ENCODE results near the gene PLEKHG5.
"Not testable (repeated sequence)": the region's sequence is repeated elsewhere in the genome, so short reads cannot be mapped to it uniquely, and the experiment has no call there.

PLEKHG5 gene

GRCh38 chr1:6437012-6437700 is 54.3 kb downstream of the PLEKHG5 start:
- not testable (repeated sequence) for H3K9me3 Mint-ChIP-seq; H3K27ac Mint-ChIP-seq; H3K4me3 Mint-ChIP-seq; DNase-seq (ENCODE audit: low spot score in 2 of 2); H3K36me3 Mint-ChIP-seq; ATAC-seq (ENCODE audit: low read depth)
- H3K27me3 Mint-ChIP-seq: peaks cover 32% of the 10 kb centered on the region
- peaks cover 12% of the 10 kb centered on the region for H3K4me1 Mint-ChIP-seq

DNA sequence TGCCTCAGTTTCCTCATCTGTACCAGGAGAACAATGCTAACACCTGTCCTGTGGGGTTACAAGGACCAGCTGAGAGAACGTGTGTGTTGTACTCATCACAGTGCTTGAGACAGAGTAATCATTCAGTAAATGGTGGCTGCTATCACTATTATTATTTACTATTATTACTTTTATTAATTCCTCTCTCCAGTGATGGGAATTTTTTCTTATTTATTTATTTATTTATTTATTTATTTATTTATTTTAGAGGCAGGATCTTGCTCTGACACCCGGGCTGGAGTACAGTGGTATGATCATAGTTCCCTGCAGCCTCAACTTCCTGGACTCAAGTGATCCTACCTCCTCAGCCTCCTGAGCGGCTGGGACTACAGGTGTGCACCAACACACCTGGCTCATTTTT is 55.2 kb downstream of the PLEKHG5 start:
- not testable (repeated sequence) for H3K27ac Mint-ChIP-seq, H3K36me3 Mint-ChIP-seq

DNA sequence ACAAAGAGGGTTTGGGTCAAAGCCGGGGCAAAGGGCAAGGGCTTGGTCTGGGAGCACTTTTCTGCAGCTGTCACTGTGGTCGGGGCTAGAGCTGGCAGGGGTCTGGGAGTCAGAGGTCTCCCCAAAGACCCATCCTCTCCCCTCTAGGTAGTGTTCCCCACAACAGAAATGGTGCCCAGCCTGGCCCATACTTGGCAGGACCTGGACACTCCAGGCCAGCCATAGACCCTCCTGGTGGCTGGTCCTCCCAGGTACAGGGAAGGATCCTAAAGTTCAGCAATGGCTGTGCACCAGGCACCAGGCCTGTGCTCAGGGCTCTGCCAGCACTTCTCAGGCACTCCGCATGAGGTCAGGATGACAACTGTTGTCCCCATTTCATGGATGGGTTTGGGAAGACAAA is 55.9 kb downstream of the PLEKHG5 start:
- Mint-ChIP-seq H3K27ac (no peak overlapping the region), H3K36me3 (peaks cover 3% of the 10 kb centered on the region), H3K4me3 (no peak overlapping the region), H3K9me3 (no peaks in the 10 kb centered on the region), H3K4me1 (peaks cover 11% of the 10 kb centered on the region), H3K27me3 (peaks cover 26% of the 10 kb centered on the region)
- no peak for ATAC-seq (ENCODE audit: low read depth)
- DNase-seq (ENCODE audit: low spot score in 2 of 2): no peak

More for the DNA sequence above, 55.2 kb downstream of the PLEKHG5 start:
- H3K4me3 Mint-ChIP-seq; H3K9me3 Mint-ChIP-seq; DNase-seq (ENCODE audit: low spot score in 2 of 2); ATAC-seq (ENCODE audit: low read depth): not testable (repeated sequence)
- Mint-ChIP-seq H3K27me3 (peaks cover 29% of the 10 kb centered on the region), H3K4me1 (peaks cover 12% of the 10 kb centered on the region)

DNA sequence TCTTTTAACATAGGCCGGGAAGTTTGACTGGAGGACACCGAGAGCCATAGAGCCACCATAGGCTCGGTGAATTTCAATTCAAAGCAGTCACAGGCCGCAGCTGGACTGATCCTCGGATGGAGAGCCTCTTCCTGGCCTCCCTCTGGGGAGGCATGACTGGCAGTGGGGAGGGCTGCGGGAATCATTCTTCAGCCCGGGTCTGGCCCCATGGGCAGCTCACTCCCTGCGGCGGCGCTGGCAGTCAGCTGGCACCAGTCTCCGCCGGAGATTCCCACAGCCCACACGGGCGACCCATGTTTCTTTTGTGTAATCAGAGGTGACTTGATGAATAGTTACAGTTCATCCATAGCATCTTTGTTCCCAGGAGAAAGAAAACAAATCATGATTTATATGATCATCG is 56.3 kb downstream of the PLEKHG5 start:
- ATAC-seq (ENCODE audit: low read depth) (no peak), DNase-seq (ENCODE audit: low spot score in 2 of 2) (no peak)
- Mint-ChIP-seq H3K9me3 (no peaks in the 10 kb centered on the region), H3K4me3 (no peak overlapping the region), H3K36me3 (peaks cover 3% of the 10 kb centered on the region), H3K27me3 (peaks cover 27% of the 10 kb centered on the region), H3K4me1 (peaks cover 11% of the 10 kb centered on the region), H3K27ac (no peak overlapping the region)

GRCh38 chr1:6434186-6434585 is 57.3 kb downstream of the PLEKHG5 start:
- DNase-seq (ENCODE audit: low spot score in 2 of 2): no peak
- Mint-ChIP-seq H3K27ac (no peak overlapping the region), H3K27me3 (peaks cover 23% of the 10 kb centered on the region), H3K9me3 (no peaks in the 10 kb centered on the region), H3K4me3 (no peak overlapping the region), H3K36me3 (no peaks in the 10 kb centered on the region), H3K4me1 (peaks cover 7% of the 10 kb centered on the region)
- ATAC-seq (ENCODE audit: low read depth): no peak

- not testable (repeated sequence) for H3K9me3 Mint-ChIP-seq; H3K4me3 Mint-ChIP-seq; ATAC-seq (ENCODE audit: low read depth); H3K27ac Mint-ChIP-seq; DNase-seq (ENCODE audit: low spot score in 2 of 2); H3K4me1 Mint-ChIP-seq; H3K36me3 Mint-ChIP-seq
- peaks cover 17% of the 10 kb centered on the region for H3K27me3 Mint-ChIP-seq
These were observed 59.6 kb downstream of the PLEKHG5 start for GRCh38 chr1:6431645-6432579.

- not testable (repeated sequence) for H3K36me3 Mint-ChIP-seq; ATAC-seq (ENCODE audit: low read depth); H3K4me3 Mint-ChIP-seq; H3K9me3 Mint-ChIP-seq; DNase-seq (ENCODE audit: low spot score in 2 of 2); H3K4me1 Mint-ChIP-seq; H3K27ac Mint-ChIP-seq
- H3K27me3 Mint-ChIP-seq: peaks cover 16% of the 10 kb centered on the region
These were observed 61.6 kb downstream of the PLEKHG5 start for GRCh38 chr1:6429660-6430411.

DNA sequence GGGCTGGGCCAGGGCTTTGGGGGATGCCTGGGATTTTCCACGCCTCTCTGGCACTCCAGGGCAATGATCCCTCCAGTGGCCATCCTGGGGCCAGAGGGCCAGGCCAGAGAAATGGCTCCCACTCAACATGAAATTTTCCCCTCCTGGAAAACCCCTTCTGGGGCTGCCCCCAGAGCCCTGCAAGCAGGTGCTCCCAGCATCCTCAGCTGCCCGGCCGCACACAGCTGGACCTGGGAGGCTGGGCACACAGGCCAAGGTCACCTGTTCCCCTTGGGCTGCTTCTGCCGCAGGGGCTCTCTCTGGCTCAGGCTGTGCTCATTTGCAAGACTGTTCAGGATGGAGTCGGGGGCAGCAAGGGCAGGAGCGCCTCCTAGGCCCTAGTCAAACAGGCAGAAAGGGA is 63.0 kb downstream of the PLEKHG5 start:
- ATAC-seq (ENCODE audit: low read depth): peak; percentile 46
- H3K27ac Mint-ChIP-seq; H3K4me3 Mint-ChIP-seq; H3K4me1 Mint-ChIP-seq; H3K36me3 Mint-ChIP-seq; DNase-seq (ENCODE audit: low spot score in 2 of 2); H3K9me3 Mint-ChIP-seq: not testable (repeated sequence)
- peaks cover 13% of the 10 kb centered on the region for H3K27me3 Mint-ChIP-seq

DNA sequence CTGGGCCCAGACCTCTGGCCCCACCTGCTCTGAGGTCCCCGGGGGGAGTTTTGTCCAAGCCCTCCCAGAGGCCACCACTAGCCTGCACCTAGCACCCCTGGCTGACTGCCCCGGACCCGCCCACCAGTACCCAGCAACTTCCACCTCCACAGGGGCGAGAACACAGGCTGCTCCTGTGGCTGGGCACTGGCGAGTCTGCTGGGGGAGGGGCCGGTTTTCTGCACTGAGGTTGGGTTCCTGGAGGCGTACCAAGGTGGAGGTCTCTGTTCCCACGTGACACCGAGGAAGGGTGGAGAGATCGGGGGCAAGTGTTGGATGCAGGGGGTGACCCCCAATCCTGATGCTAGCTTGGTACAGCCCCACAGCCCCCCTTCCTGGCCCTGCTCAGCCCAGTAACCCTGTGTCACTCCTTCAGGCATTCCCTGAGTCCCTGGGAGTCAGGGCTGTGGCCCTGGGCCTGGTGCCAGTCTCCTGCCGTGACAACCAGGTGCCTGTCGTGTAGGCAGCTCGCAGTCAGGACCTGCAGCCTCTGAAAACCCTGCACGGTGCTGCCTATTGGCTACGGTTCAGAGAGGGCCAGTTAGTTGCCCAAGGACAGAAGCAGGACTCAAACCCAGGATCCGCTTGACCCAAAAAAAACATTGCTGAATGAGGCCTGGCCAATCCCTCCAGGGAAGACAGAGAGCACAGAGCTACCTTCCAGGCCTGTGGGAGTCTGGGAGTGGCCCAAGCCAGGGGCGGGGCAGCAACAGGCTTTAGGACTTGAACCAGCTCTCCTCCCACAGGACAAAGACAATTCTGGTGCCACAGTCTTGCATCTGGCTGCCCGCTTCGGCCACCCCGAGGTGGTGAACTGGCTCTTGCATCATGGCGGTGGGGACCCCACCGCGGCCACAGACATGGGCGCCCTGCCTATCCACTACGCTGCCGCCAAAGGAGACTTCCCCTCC is 63.8 kb downstream of the PLEKHG5 start:
- H3K36me3 Mint-ChIP-seq: no peaks in the 10 kb centered on the region
- no peaks in the 10 kb centered on the region for H3K9me3 Mint-ChIP-seq
- H3K27me3 Mint-ChIP-seq: peaks cover 14% of the 10 kb centered on the region
- ATAC-seq (ENCODE audit: low read depth) (no peak), DNase-seq (ENCODE audit: low spot score in 2 of 2) (no peak)
- H3K4me3 Mint-ChIP-seq: no peak overlapping the region
- peaks cover 7% of the 10 kb centered on the region for H3K4me1 Mint-ChIP-seq
- H3K27ac Mint-ChIP-seq: no peak overlapping the region

DNA sequence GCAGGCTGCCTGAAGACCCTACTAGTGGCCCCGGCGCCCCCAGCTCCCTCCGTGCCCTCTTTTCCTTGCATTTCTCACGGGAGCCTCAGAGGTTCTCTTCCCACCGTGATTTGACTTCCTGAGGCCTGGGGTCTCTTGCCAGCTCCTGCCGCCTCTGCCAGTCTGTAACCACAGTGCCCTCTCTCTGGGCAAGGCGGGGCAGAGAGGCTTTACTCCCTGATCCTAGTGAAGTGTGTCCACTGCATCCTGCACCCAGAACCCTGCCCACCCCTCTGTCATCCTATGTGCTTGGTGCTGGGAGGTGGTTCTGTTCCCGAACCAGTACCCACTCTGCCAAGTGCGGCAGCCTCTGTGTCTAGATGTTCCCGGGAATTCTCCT is 64.5 kb downstream of the PLEKHG5 start:
- DNase-seq (ENCODE audit: low spot score in 2 of 2) (no peak), ATAC-seq (ENCODE audit: low read depth) (no peak)
- H3K36me3 Mint-ChIP-seq: no peaks in the 10 kb centered on the region
- peaks cover 16% of the 10 kb centered on the region for H3K27me3 Mint-ChIP-seq
- H3K9me3 Mint-ChIP-seq: no peaks in the 10 kb centered on the region
- no peak overlapping the region for H3K4me3 Mint-ChIP-seq
- no peak overlapping the region for H3K27ac Mint-ChIP-seq
- H3K4me1 Mint-ChIP-seq: peaks cover 7% of the 10 kb centered on the region

DNA sequence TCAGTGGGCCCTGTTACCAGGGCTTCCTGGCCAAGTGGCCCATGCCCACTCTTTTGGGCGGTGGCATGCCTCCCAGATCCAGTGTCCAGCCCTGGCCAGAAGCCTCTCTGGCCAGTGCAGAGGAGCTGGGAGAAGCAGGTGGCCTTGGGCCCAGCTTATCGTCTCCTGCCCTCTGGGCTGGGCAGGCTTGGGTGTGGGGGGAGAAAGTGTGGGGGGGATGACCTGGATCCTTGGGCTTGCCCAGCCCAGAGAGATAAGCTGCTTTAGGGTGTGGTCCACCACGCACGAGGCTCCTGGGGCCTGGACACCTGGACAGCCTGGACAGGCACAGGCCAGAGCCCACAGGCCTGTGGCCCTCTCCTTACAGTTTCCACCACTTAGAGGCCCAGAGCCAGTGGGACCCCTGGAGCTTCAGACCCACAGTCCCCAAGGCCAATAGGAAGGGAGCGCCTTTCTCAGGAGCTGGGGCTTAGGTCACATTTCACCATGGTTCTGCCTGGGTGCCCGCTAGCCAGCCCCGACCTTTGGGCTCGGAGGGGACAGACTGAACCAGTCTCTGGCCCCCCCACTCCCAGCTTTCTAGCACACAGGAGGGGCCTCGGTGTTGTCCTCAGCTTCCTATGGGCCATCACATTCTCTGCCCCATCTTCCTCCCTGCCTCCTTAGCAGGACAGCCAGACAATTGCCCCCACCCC is 65.0 kb downstream of the PLEKHG5 start:
- H3K9me3 Mint-ChIP-seq: no peaks in the 10 kb centered on the region
- no peaks in the 10 kb centered on the region for H3K36me3 Mint-ChIP-seq
- no peak overlapping the region for H3K4me3 Mint-ChIP-seq
- H3K4me1 Mint-ChIP-seq: peaks cover 7% of the 10 kb centered on the region
- no peak for DNase-seq (ENCODE audit: low spot score in 2 of 2)
- no peak overlapping the region for H3K27ac Mint-ChIP-seq
- no peak for ATAC-seq (ENCODE audit: low read depth)
- peaks cover 17% of the 10 kb centered on the region for H3K27me3 Mint-ChIP-seq

DNA sequence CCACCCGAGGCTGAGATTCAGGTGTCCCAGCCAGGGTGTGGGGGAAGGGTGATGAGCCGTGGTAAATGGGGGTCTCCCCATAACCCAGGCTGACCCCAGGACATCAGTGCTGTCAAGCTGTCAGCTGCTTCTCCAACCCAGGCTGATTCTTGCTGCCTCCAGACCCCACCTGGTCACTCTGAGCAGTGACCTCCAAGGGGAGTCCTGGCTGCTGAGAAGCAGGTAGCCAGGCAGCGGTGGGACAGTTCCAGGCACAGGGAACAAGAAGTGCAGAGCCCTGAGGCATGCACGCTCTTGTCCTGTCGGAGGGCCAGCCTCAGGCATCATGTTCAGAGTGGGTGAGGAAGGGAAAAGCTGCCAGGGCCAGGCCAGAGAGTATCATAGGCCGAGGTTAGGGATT is 65.8 kb downstream of the PLEKHG5 start:
- Mint-ChIP-seq H3K9me3 (no peaks in the 10 kb centered on the region), H3K4me3 (no peak overlapping the region), H3K27me3 (peaks cover 17% of the 10 kb centered on the region), H3K27ac (no peak overlapping the region), H3K36me3 (no peaks in the 10 kb centered on the region), H3K4me1 (peaks cover 7% of the 10 kb centered on the region)
- ATAC-seq (ENCODE audit: low read depth) (no peak), DNase-seq (ENCODE audit: low spot score in 2 of 2) (no peak)
